Fibroblast of pulmonary artery (primary cell): ENCODE results near the gene SYT9.

Experiments used
- DNase-seq: peaks from one replicate; pipeline ENCODE4 v3.0.0-alpha.2; 2010; ENCODE audit warnings: low read depth
- H3K4me3 ChIP-seq: replicated peaks from 2 replicates; pipeline ENCODE4 v1.5.1; 2011; ENCODE audit warnings: low read depth, mild to moderate bottlenecking, control low read depth, low read length, moderate library complexity
- TF ChIP-seq, protein P1 (sequence below): IDR thresholded peaks from 2 replicates; pipeline ENCODE4 v1.5.1; 2011; ENCODE audit warnings: mild to moderate bottlenecking, control low read depth, low read length, inconsistent platforms; ENCODE audit errors: missing control alignments

The SYT9 gene

DNA sequence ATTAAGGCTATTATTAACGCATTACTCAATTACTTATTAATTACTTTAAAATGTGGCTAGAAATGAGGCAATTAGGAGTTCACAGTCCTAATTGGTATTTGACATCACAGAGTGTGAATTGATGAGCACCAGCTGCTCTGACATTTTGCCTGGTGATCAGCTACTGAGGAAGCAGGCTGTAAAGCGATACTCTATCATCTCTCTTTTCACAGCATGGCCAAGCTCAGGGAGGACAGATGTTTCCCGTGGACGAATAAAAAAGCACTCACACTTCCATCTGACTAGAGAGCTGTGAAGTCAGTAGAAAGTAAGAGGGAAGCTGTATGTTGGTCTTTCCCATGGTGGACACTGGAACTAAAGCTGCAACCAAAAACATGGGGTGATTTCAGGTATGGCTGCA lies 29.1 kb upstream of the SYT9 start:
- TF ChIP-seq, protein P1, sequence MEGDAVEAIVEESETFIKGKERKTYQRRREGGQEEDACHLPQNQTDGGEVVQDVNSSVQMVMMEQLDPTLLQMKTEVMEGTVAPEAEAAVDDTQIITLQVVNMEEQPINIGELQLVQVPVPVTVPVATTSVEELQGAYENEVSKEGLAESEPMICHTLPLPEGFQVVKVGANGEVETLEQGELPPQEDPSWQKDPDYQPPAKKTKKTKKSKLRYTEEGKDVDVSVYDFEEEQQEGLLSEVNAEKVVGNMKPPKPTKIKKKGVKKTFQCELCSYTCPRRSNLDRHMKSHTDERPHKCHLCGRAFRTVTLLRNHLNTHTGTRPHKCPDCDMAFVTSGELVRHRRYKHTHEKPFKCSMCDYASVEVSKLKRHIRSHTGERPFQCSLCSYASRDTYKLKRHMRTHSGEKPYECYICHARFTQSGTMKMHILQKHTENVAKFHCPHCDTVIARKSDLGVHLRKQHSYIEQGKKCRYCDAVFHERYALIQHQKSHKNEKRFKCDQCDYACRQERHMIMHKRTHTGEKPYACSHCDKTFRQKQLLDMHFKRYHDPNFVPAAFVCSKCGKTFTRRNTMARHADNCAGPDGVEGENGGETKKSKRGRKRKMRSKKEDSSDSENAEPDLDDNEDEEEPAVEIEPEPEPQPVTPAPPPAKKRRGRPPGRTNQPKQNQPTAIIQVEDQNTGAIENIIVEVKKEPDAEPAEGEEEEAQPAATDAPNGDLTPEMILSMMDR, result no peak
- DNase-seq, result no peak
- no peak overlapping the region for H3K4me3 ChIP-seq

DNA sequence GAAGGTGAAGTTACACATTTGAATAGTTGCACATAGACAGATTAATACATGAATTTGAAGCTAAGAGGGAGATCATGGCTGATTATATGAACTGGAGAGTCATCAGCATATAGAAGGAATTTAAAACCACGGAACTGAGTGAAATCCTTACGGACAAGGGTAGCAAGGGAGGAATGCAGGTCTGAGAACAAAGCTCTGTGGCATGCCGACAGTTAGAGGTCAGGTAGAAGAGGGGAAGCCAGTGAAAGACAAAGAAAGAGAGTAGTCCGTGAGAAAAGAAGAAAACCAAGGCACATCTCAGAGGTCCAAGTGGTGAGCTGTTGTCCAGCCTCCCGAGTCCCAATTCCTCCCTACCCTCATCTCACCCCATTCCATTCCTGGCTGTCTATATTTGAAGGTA lies 11.8 kb upstream of the SYT9 start:
- DNase-seq, result no peak
- no peak overlapping the region for H3K4me3 ChIP-seq
- TF ChIP-seq, protein P1, result no peak

DNA sequence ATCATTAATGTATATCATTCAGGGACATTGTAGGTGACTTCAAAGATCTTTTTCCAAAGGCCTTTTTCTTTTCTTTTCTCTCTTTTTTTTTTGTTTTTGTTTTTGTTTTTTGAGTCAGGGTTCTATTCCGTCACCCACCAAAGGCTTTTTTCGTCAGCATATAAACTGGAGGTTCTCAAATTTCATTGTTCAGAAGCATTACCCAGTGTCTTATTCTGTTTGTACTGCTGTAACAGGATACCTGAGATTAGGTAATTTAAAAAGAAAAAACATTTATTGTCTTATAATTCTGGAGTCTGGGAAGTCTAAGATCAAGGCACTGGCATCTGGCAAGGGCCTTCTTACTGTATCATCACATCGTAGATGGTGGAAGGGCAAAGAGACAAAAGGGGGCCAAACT lies 6.4 kb upstream of the SYT9 start:
- H3K4me3 ChIP-seq, result no peak overlapping the region
- TF ChIP-seq, protein P1, result no peak
- no peak for DNase-seq

DNA sequence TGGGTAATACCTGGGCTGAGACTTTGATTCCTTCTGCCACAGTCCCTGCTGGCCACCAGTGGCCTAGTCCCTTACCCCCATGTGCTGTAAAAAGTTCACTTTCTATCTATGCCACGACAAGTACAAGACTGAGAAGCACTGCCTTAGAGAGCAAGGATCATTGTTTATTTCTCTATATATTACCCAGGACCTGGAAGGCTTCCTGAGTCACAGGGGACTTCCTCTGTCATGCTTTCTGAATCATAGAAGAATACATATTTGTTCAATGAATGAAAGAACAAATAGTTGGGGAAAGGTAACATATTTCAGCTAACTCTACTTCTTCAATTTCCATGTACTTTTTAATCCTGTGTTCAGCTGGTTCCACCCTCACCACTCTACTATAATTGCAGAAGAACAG lies 5.5 kb upstream of the SYT9 start:
- no peak for DNase-seq
- TF ChIP-seq, protein P1, result no peak
- H3K4me3 ChIP-seq, result no peak overlapping the region

DNA sequence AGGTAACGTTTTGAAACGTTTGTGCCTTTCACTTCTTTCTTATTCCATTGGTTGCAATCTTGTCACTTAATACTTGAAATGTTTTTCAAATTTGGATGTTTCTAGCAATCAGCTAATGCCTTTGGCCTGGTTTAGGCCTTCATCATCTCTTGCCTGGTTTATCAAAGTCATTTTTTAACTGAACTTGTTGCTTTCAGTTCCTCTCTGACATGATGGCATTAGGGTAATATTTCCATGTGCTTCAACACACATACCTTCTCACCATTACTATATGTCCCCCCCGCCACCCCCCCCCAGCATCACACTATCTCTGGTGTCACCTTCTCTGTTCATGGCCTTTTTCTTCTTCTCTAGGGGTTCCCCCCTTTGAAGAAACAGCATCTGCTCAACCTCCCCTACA lies 1.5 kb upstream of the SYT9 start:
- DNase-seq, result no peak
- TF ChIP-seq, protein P1, result no peak
- no peak overlapping the region for H3K4me3 ChIP-seq

DNA sequence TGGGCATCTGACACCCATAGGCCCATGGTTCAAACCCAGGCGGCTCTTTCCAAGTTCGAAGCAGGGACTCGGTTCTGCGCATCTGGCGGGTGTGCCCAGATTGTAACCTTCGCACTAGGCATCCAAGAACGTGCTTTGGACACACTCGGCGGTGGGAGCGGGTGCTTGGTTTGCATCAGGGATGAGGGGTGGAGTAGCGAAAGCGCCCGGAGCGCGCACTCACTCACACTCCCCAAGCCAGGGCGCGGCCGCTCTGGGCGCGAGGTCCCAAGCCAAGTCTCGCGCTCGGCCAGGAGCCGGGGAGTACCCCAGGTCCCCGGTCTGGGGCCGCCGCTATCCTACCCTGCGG lies 243 bp upstream of the SYT9 start:
- no peak for DNase-seq
- TF ChIP-seq, protein P1, result no peak
- peak overlapping the region; percentile 41 for H3K4me3 ChIP-seq

DNA sequence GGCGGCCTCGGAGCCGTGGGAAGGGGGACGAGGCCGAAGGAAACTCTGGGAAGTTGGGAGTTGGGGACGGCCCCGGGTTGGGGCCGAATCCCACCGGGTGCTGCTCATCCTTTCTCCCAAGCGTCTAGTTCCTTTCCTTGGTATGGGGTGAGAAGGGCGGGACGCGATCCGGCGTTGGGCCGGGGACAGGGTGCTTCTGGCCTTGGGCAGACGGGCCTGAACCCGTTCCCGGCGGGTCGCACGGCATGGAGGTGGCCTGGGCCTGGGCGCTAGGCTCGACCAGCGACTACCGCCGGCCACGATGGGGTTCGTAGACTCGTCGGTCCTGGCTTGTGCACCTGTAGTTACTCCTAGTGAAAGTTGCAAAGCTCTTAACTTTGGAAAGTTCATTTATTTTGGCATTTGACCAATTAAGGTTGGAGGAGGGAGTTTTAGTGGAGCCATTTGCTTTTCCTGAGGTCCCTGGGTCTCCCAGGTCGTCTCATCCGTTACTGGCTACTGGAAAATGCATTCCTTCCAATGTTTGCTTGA lies 1.0 kb downstream of the SYT9 start:
- TF ChIP-seq, protein P1, result no peak
- no peak overlapping the region for H3K4me3 ChIP-seq
- DNase-seq, result no peak
